BLaER1 (cell line): ENCODE measurements around the gene FAM124A.

Source experiments
- H3K27ac ChIP-seq: shearing (Covaris generic); formaldehyde crosslinking; 2 replicates; pipeline ENCODE4 v1.8.1; 2022
- H3K27me3 ChIP-seq: shearing (Covaris generic); formaldehyde crosslinking; 2 replicates; pipeline ENCODE4 v1.8.1; 2022
- H3K36me3 ChIP-seq: shearing (Covaris generic); formaldehyde crosslinking; 2 replicates; pipeline ENCODE4 v1.8.1; 2022
- H3K4me1 ChIP-seq: shearing (Covaris generic); formaldehyde crosslinking; 2 replicates; pipeline ENCODE4 v1.8.1; 2022
- H3K4me2 ChIP-seq: shearing (Covaris generic); formaldehyde crosslinking; 2 replicates; pipeline ENCODE4 v1.8.1; 2022
- H3K4me3 ChIP-seq: shearing (Covaris generic); formaldehyde crosslinking; 2 replicates; pipeline ENCODE4 v1.8.1; 2022
- H3K9ac ChIP-seq: shearing (Covaris generic); formaldehyde crosslinking; 2 replicates; pipeline ENCODE4 v1.8.1; 2022
- H3K9me3 ChIP-seq: shearing (Covaris generic); formaldehyde crosslinking; 2 replicates; pipeline ENCODE4 v1.8.1; 2022
- H4K20me1 ChIP-seq: shearing (Covaris generic); formaldehyde crosslinking; 2 replicates; pipeline ENCODE4 v1.8.1; 2022
- Cebpa-rat ChIP-seq: shearing (Covaris generic); IDR thresholded peaks from 2 replicates; pipeline ENCODE4 v1.8.1; 2022

Gene FAM124A

DNA sequence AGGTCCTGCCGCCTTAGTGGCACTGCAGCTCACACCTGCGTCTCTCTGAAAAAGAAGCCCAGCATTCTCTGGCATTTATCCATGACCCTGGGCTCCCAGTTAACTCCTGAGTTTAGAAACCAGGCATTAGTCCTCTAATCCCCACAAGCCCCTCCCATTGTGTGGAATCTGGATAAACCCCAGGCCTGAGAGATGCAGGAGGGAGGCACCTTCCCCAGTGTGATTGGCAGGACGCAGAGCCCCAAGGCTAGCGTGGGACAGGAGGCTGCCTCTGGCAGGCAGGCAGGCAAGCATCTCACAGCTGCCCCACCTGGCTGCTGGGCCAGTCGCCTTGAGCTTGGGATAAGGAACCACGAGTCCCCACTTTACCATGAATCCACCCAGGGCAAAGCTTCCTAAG lies 106.3 kb downstream of the FAM124A start:
- Histone ChIP-seq H3K9ac (no peak overlapping the region), H3K27ac (no peak overlapping the region), H4K20me1 (no peaks in the 10 kb centered on the region), H3K4me1 (peaks cover 38% of the 10 kb centered on the region), H3K27me3 (no peaks in the 10 kb centered on the region), H3K36me3 (no peaks in the 10 kb centered on the region), H3K4me3 (no peak overlapping the region), H3K4me2 (no peak overlapping the region), H3K9me3 (no peaks in the 10 kb centered on the region)
- TF ChIP-seq Cebpa-rat: no peak

DNA sequence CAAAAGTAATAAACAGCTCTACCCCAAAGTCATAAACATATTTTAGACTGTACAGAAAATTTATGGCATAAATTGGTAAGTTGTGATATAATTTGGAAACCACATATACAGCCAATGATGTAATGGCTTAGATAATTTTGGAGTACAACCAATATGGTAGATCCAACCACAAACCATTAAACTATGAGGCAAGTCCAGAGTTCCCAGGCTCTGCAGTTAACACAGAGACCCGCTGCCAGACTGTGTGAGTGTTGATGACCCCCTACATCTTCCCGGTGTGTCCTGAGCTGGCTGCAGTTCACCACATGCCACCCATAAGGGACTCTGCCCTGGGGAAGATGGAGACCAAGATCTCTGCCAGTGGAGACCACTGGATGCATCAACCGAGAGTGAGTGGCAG lies 107.4 kb downstream of the FAM124A start:
- no peaks in the 10 kb centered on the region for H3K9me3 ChIP-seq
- H3K4me3 ChIP-seq: no peak overlapping the region
- H4K20me1 ChIP-seq: no peaks in the 10 kb centered on the region
- no peaks in the 10 kb centered on the region for H3K27me3 ChIP-seq
- no peak for TF ChIP-seq Cebpa-rat
- H3K27ac ChIP-seq: no peak overlapping the region
- no peak overlapping the region for H3K4me2 ChIP-seq
- H3K36me3 ChIP-seq: no peaks in the 10 kb centered on the region
- H3K9ac ChIP-seq: no peak overlapping the region
- H3K4me1 ChIP-seq: peaks cover 32% of the 10 kb centered on the region

DNA sequence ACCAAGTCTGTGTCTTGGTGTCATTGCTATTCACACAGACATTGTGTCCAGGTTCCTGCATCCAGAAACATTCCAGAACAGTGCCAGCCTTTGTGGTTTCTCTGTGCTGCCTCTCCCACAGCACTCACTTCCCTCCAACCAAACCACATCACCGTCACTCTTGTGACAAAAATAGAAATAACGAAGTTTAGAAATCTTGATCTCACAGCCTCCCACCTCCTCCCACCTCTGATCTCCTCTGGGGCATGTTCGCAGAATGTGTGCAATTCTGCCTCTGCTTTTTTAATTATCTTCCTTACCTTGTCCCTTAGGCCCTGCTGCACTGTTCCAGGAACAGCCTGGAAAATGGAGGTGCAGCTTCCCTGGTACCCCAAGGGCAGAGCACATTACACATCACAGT lies 108.6 kb downstream of the FAM124A start:
- peak overlapping the region; percentile 57 for H3K27ac ChIP-seq
- no peaks in the 10 kb centered on the region for H3K9me3 ChIP-seq
- peaks cover 25% of the 10 kb centered on the region for H3K4me1 ChIP-seq
- H3K36me3 ChIP-seq: no peaks in the 10 kb centered on the region
- no peaks in the 10 kb centered on the region for H3K27me3 ChIP-seq
- H3K4me2 ChIP-seq: peak overlapping the region; percentile 81
- TF ChIP-seq Cebpa-rat: no peak
- no peaks in the 10 kb centered on the region for H4K20me1 ChIP-seq
- no peak overlapping the region for H3K4me3 ChIP-seq
- H3K9ac ChIP-seq: peak overlapping the region; percentile 43; the same call in 1 of the 2 replicates

DNA sequence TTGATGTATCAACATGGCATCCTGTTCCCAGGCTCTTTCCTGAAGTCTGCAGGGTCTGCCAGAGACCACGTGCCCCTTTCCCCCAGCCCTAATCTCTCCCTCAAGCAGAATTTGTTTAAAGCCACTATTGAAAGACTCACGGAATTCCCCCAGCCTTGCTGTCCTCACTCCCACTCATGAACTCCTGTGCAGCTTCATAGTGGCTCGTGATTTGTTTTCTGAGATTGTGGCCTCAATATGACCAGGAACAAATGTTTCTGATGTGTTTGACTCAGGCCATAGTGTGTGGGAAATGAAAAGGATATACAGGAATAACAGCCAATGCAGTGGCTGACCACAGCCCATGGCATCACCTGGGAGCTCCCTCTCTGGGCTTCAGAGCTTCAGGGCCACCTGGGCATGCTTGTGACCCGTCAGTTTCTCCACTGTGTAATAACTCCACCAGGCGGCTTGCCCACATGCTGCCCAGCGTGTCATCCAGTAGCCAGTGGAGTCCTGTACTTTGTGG lies 109.2 kb downstream of the FAM124A start:
- H3K27me3 ChIP-seq: no peaks in the 10 kb centered on the region
- peaks cover 25% of the 10 kb centered on the region for H3K4me1 ChIP-seq
- H3K4me3 ChIP-seq: no peak overlapping the region
- peak overlapping the region; percentile 57 for H3K27ac ChIP-seq
- TF ChIP-seq Cebpa-rat: no peak
- H3K9ac ChIP-seq: peak overlapping the region; percentile 43; the same call in 1 of the 2 replicates
- peak overlapping the region; percentile 81 for H3K4me2 ChIP-seq
- no peaks in the 10 kb centered on the region for H4K20me1 ChIP-seq
- no peaks in the 10 kb centered on the region for H3K9me3 ChIP-seq
- H3K36me3 ChIP-seq: no peaks in the 10 kb centered on the region

DNA sequence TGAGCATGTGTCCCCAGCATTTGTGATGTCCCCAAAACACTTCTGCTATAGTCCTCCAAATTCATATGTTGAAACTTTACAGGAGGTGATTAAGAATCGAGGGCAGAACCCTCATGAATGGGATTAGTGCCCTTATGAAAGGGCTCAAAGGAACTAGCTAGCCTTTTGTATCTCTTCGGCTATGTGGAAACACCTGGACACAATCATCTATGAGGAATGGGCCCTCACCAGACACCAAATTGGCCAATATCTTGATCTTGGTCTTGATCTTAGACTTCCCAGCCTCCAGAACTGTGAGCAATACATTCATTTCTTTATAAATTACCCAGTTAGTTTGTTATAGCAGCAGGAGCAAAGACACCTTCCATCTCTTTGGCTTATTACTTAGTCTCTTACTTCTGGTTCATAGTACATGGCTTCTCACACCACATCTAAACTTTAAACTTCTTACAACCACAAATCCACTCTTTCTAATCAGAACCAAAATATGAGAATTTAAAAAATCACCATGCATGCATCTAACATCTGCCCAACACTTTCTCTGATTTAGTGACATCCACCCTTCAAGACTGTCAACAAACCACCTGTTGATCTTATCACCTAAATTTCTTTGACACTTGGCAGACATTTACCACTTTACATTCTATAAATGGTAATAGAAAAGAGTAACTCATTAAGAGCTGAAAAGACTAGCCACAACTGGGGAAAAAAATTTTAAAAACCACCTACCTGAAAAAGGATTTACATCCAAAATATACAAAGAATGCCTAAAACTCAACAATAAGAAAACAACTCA lies 110.6 kb downstream of the FAM124A start:
- TF ChIP-seq Cebpa-rat: no peak
- Histone ChIP-seq H4K20me1 (no peaks in the 10 kb centered on the region), H3K27me3 (no peaks in the 10 kb centered on the region), H3K4me2 (no peak overlapping the region), H3K9me3 (no peaks in the 10 kb centered on the region), H3K27ac (no peak overlapping the region), H3K4me1 (peaks cover 25% of the 10 kb centered on the region), H3K4me3 (no peak overlapping the region), H3K9ac (no peak overlapping the region), H3K36me3 (no peaks in the 10 kb centered on the region)

DNA sequence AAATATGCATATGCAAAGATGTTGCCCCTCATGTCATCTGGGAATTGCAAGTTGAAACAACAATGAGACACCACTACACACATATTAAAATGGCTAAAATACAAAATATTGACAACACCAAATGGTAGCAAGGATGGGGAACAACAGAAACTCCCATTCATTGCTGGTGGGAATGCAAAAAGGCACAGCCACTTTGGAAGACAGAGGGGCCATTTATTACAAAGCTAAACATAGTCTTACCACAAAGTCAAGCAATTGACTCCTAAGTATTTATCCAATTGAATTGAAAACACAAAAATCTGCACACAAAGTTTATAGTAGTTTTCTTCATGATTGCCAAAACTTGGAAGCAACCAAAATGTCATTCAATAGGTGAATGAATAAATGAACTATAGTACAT lies 111.2 kb downstream of the FAM124A start:
- Histone ChIP-seq H3K27me3 (no peaks in the 10 kb centered on the region), H3K4me3 (no peak overlapping the region), H3K9me3 (no peaks in the 10 kb centered on the region), H3K36me3 (no peaks in the 10 kb centered on the region), H3K9ac (no peak overlapping the region), H3K27ac (no peak overlapping the region), H3K4me2 (no peak overlapping the region), H3K4me1 (peaks cover 25% of the 10 kb centered on the region), H4K20me1 (no peaks in the 10 kb centered on the region)
- no peak for TF ChIP-seq Cebpa-rat

DNA sequence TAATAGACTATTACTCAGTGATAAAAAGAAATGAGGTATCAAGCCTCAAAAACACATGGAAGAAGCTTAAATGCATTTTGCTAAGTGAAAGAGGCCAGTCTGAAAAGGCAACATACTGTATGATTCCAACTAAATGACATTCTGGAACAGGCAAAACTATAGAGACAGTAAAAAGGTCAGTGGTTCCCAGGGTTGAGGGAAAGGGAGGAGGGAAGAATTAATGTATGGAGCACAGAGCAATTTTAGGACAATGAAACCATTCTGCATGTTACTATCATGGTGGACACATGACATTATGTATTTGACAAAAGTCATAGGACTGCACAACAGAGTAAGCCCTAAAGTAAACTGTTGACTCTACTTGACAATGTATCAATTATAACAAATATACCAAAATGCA lies 111.6 kb downstream of the FAM124A start:
- no peak for TF ChIP-seq Cebpa-rat

More for the DNA sequence above, 111.6 kb downstream of the FAM124A start:
- Histone ChIP-seq H4K20me1 (no peaks in the 10 kb centered on the region), H3K27ac (no peak overlapping the region), H3K4me3 (no peak overlapping the region), H3K27me3 (no peaks in the 10 kb centered on the region), H3K9ac (no peak overlapping the region), H3K9me3 (no peaks in the 10 kb centered on the region), H3K4me1 (peaks cover 25% of the 10 kb centered on the region), H3K4me2 (no peak overlapping the region), H3K36me3 (no peaks in the 10 kb centered on the region)
